HG02798 (cell line): Measurements from ENCODE around the gene HS3ST5.
"Not testable (repeated sequence)": the region's sequence is repeated elsewhere in the genome, so short reads cannot be mapped to it uniquely, and the experiment has no call there.

Experiments used
- ATAC-seq: cut with Tn5 transposase; IDR thresholded peaks from one replicate; pipeline ENCODE4 v1.9.1; 2021; ENCODE audit warnings: mild to moderate bottlenecking; ENCODE audit not compliant: unreplicated experiment, poor library complexity

The HS3ST5 gene

DNA sequence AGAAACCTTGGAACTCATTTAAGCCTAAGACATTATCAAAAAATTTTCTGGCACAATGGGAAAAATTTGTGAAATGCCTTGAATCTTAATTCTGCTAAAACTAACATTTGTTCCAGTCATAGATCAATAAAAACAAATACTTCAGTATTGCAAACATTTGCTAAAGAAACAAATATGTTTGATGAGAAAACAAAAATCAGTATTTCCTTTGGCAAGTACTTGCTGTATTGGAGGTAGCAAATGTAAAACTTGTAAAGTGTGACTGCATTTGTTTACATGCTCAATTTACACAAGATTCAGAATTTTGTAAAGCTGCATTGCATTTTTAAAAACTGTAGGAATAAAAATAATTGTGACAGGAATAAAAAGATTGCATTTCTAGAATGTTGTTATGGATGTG lies 183.1 kb downstream of the HS3ST5 start:
- no peak for ATAC-seq

GRCh38 chr6:114158838-114159694 lies 183.8 kb downstream of the HS3ST5 start:
- no peak for ATAC-seq

DNA sequence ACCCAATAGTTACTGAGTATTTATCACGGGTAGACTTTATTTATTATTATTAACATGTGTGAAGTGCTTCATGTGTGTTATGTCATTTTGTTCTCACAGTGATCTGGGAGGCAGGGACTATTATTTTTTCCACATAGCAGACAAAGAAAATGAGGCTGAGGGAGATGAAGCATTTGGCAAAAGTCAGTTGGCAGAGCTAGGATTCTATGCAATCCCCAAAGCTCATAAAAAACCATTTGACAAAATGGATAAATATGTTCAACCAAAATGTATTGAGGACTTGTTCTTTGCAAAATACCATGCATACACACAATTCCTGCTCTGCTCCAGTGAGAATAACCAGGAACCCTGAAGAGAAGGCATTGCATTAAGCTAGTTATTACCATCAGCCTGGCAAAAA lies 184.4 kb downstream of the HS3ST5 start:
- no peak for ATAC-seq

- ATAC-seq, result no peak
These were observed 185.0 kb downstream of the HS3ST5 start for GRCh38 chr6:114157848-114158247.

DNA sequence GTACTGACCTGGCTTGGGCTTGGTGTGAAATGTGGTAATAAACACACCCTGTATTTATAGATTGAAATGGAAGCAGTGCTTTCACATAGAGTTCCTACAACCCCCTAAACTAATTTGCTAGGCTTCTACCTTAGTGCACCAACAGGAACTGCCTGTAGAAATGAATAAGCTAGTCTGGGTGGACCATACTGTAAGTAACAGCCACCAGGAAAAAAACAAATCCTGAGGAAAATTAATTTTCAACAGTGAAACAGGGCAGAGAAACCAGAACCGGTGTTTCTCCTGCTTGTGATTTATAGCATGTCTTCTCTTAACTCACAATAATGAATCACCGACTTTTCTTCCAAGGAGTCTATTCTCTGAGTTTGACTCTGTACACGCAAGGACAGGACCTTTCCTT lies 187.1 kb downstream of the HS3ST5 start:
- no peak for ATAC-seq

DNA sequence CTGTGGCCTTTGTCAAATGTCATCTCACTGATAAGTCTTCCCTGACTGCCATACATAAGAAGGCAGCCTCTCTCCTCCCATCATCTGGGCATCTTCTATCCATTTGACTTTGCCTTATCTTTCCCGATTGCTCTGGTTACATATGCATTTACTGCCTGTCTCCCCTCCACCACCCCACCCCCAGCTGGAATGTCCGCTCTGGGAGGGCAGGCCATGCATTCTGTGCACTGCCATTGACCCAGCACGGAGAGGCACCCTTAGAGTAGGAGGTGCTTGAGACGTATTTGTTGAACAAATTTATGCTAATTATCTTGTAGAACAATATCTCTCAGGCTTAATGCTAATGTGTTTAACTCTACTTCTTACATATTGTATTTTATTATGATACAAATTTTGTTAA lies 188.0 kb downstream of the HS3ST5 start:
- no peak for ATAC-seq

DNA sequence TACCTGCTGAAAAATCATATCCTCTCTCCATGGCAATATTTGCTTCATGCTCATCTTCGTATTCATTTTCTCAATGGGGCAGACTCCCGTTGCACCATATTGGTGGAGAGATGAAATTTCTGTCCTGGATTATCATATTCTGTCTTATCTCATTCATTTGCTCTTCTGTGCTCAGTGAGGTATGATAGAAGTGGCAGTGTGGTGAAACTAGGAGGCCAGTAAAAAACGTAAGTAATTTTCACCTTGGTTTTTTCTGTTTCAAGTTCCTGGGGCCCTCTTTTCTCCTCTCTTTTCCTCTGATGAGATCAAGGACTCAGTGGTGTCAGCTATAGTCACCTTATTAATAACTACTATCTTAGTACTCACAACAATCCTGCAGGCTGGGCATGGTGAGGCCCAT lies 189.4 kb downstream of the HS3ST5 start:
- no peak for ATAC-seq

- ATAC-seq, result no peak
These were observed 191.6 kb downstream of the HS3ST5 start for GRCh38 chr6:114151064-114151690.

DNA sequence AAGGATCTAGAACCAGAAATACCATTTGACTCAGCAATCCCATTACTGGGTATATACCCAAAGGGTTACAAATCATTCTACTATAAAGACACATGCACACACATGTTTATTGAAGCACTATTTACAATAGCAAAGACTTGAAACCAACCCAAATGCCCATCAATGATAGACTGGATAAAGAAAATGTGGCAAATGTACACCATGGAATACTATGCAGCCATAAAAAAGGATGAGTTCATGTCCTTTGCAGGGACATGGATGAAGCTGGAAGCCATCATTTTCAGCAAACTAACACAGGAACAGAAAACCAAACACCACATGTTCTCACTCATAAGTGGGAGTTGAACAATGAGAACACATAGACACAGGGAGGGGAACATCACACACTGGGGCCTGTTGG lies 193.6 kb downstream of the HS3ST5 start:
- ATAC-seq, result not testable (repeated sequence)

DNA sequence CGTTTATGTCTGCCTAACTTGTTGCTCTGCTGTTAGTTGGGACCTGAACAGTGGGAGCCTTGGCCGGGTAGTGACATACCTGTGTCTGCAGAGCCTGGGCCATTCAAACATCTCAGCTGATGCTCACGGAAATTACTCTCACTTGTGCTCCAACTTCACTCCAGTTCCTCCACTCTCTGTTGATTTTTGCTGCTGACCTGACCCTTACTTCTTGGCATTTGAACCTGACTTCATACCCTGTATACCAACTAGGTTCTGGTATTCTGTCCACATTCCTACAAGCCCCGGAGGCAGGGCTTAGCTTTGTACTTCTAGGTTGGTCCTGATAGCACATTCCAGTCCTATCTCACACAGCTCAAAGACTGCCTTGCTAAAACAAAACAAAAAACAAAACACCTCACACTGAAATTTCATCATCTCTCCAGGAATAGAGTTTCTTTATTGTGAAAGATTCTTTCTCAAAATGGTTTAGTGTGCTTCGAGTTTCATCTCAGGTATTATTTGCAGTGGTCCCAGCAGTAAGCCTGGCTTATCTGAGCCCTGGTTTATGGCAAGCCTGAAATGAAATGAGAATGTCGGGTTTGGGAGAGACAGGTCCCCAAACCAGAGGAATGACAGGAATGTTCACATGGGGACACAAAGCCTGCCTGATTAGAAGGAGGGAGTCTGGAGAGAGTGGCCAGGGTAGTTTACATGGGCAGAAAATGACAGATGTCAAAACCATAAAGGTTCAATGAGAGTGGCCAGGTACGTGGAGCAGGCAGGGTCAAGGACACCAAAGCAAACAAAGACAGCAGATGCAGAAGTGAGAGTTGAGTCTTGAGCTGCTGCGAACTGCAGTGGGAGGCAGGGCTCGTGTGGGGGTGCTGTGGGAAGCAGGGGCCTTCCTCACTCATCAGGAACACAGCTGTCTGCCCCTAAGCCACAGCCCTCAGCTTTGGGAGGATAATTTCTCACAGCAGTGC lies 197.7 kb downstream of the HS3ST5 start:
- ATAC-seq, result no peak

DNA sequence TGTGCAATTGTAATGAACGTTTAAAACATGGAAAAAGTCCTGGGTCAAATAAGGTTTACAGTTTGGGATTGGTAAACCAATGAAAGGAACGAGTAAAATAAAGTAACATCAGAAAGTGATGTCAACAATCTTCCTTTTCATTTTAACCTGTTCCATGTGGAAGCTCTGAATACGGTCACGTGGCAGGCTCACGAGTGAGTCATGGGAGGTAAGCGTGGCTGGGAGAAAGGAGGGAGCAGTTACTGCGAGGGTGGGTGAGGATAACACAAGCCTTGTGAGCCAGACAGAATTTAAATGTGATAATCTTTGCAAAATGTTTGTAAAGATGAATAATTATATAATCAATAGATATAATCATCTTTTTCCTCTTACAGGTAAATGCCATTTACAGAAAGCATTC lies 200.6 kb downstream of the HS3ST5 start:
- no peak for ATAC-seq

GRCh38 chr6:114140416-114140815 lies 202.4 kb downstream of the HS3ST5 start:
- ATAC-seq, result no peak

GRCh38 chr6:114138577-114139248 lies 204.1 kb downstream of the HS3ST5 start:
- no peak for ATAC-seq

DNA sequence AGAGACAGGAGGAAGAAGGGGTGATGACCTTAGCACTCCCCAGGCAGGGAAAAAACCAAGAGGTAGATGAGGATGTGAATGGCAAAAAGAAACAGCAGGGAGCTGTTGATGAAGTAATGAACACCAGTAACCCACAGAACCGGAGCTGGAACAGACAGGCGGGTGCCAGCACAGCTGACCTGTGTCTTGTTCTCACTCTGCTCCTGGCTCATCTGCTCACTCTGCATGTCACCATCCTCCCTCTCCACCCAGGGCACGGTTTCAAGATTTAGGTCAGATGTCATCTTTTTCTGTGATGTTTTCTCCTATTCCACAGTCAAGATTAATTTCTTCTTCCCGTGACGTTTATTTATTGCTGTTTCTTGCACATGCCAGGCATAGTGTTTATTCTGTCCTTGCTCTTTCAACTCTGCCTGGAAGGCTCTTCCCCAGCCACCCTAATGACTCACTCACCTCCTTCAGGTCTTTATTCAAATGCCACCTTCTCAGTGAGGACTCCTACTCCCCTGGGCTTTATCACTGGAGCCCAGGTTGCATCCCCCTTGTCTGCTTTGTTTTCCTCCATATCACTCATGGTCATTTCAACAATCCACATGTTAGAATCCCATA lies 207.4 kb downstream of the HS3ST5 start:
- ATAC-seq, result no peak

GRCh38 chr6:114133816-114134215 lies 209.0 kb downstream of the HS3ST5 start:
- ATAC-seq, result no peak

DNA sequence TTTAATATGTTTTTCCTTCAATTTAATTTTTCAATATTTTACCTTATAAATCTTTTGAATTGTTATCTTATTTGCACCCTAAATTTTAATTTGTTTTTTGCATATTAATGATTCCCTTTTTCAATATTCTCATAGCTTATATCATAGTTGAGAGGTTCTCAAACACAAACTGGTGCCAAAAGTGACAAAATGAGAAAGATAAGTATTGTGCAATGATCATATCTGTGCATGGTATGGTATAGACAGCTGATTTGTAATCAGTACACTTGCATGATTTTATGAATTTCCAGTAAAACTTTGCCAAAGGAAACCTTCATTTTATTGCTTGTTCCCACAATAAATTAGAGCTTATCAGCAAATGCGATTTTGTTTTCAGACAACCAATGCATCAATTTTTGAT lies 210.9 kb downstream of the HS3ST5 start:
- ATAC-seq, result no peak

DNA sequence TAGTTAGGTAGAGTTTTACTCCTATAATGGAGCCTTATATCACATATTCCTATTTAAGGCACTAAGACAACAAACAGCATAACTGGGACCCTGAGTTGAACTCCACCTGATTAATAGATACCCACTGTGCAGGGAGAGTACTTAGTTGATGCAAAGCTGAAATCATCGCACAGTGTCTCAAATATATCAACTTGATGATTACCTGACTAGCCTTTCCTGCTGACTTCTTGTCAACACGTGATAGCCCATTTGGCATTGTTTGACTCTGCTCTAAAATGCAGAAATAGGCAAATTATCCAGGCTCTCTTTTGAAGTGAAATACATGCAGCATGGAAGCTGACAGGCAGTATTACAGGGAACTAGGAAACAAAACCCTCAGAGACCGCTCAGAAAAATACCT lies 217.2 kb downstream of the HS3ST5 start:
- ATAC-seq, result no peak

DNA sequence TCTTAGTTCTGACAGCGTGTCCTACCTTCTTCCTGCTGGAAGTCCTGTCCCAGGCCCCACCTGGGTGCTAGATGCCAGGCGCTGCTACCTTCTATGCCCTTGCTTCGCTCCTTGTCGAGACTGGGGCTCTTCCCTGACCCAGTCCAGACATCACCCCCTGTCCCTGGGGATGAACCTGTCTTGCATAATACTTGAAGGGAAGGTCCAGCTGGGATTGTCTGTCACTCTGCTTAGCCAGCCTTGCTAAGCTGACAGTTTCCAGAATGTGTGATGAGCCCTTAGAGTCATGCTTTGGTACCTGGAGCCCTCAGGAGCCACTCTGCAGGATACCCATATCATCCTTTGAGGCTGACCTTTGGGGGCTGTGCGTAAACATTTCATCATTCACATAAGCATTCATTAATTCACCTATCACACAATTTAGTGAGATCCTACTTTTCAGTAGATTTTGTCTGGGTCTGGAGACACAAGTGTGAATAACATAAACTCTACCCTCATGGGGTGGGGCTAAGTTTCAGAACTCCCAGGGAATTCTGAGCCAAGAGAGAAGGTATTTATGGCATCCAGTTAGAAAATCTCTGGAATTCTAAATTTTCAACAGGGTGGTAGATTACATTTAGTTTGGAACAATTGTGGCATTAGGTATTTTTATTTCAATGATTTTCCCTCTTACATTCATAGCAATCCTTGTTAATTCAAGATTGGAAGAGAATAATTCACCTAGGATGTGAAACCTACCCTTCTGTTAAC lies 220.7 kb downstream of the HS3ST5 start:
- ATAC-seq, result no peak

- ATAC-seq, result no peak
These were observed 223.8 kb downstream of the HS3ST5 start for GRCh38 chr6:114119056-114119455.
